WTC11 (cell line): ENCODE results near the gene KAZN. TPM values are rescaled to one million over a fixed set of nuclear protein-coding genes. Genes with fewer than 3 reads are reported as not detected.

Experiments used
- ATAC-seq: fragments of 200-7000 bp; cut with Tn5 transposase; 2 replicates; pipeline ENCODE4 v1.10.0; 2021; ENCODE audit warnings: mild to moderate bottlenecking, moderate library complexity
- CTCF ChIA-PET: fragments of 300-600 bp; sonication (Branson Sonifier 250); formaldehyde crosslinking; loops from one replicate; lab custom pipeline; 2021; ENCODE audit warnings: antibody characterized with exemption; lab: Charles Lee
- POLR2A ChIA-PET: fragments of 350-600 bp; sonication (Branson Sonifier 250); formaldehyde crosslinking; loops from one replicate; lab custom pipeline; 2021; ENCODE audit warnings: antibody characterized with exemption; lab: Charles Lee
- DNase-seq: peaks from one replicate; pipeline ENCODE4 v3.0.0; 2021; ENCODE audit warnings: low spot score
- H3K27ac Mint-ChIP-seq: 2 replicates; pipeline ENCODE4 v1.8.0; 2021; ENCODE audit warnings: mixed read lengths
- H3K27me3 Mint-ChIP-seq: 2 replicates; pipeline ENCODE4 v1.8.0; 2021; ENCODE audit warnings: low read depth, mild to moderate bottlenecking, moderate library complexity, mixed read lengths
- H3K36me3 Mint-ChIP-seq: 2 replicates; pipeline ENCODE4 v1.8.0; 2021; ENCODE audit warnings: mixed read lengths
- H3K4me1 Mint-ChIP-seq: 2 replicates; pipeline ENCODE4 v1.8.0; 2022; ENCODE audit warnings: mixed read lengths
- H3K4me3 Mint-ChIP-seq: 2 replicates; pipeline ENCODE4 v1.8.0; 2021; ENCODE audit warnings: mild to moderate bottlenecking, moderate library complexity, mixed read lengths
- H3K9me3 Mint-ChIP-seq: 2 replicates; pipeline ENCODE4 v1.8.0; 2021; ENCODE audit warnings: mixed read lengths
- CBFB ChIP-seq: sonication (generic); formaldehyde crosslinking; IDR thresholded peaks from 2 replicates; pipeline ENCODE4 v1.8.1; 2022; ENCODE audit warnings: mild to moderate bottlenecking, low read depth, missing genetic modification reagents
- CTCF ChIP-seq: fragments of 200-600 bp; IDR thresholded peaks from 2 replicates; pipeline ENCODE4 v1.8.0; 2022; ENCODE audit warnings: antibody characterized with exemption
- E2F5 ChIP-seq: sonication (generic); formaldehyde crosslinking; IDR thresholded peaks from 2 replicates; pipeline ENCODE4 v1.8.1; 2022; ENCODE audit warnings: mild to moderate bottlenecking, moderate library complexity, missing genetic modification reagents
- ETV6 ChIP-seq: sonication (generic); formaldehyde crosslinking; IDR thresholded peaks from 2 replicates; pipeline ENCODE4 v1.8.1; 2022; ENCODE audit warnings: mild to moderate bottlenecking, missing genetic modification reagents
- FOXJ3 ChIP-seq: sonication (generic); formaldehyde crosslinking; IDR thresholded peaks from 2 replicates; pipeline ENCODE4 v1.9.0; 2021; ENCODE audit warnings: missing genetic modification reagents, mild to moderate bottlenecking, borderline replicate concordance
- FOXP1 ChIP-seq: sonication (generic); formaldehyde crosslinking; IDR thresholded peaks from 2 replicates; pipeline ENCODE4 v1.8.0; 2022; ENCODE audit warnings: missing genetic modification reagents, mild to moderate bottlenecking, moderate library complexity, borderline replicate concordance
- GABPB1 ChIP-seq: sonication (generic); formaldehyde crosslinking; IDR thresholded peaks from 2 replicates; pipeline ENCODE4 v1.8.1; 2023; ENCODE audit warnings: mild to moderate bottlenecking, missing genetic modification reagents
- GTF2I ChIP-seq: fragments of 250-450 bp; sonication (Bioruptor Pico); conservative IDR thresholded peaks from 2 replicates; pipeline ENCODE4 v1.4.0; 2021; ENCODE audit warnings: mild to moderate bottlenecking
- MXD4 ChIP-seq: fragments of 250-450 bp; sonication (Bioruptor Pico); IDR thresholded peaks from 2 replicates; pipeline ENCODE4 v1.8.0; 2021; ENCODE audit warnings: mild to moderate bottlenecking, moderate library complexity, borderline replicate concordance
- NR3C1 ChIP-seq: sonication (generic); formaldehyde crosslinking; conservative IDR thresholded peaks from 2 replicates; pipeline ENCODE4 v1.8.1; 2023; ENCODE audit warnings: low read depth, mild to moderate bottlenecking, missing genetic modification reagents
- PRRX2 ChIP-seq: fragments of 250-450 bp; sonication (Bioruptor Pico); IDR thresholded peaks from 2 replicates; pipeline ENCODE4 v1.8.0; 2021; ENCODE audit warnings: mild to moderate bottlenecking
- TEAD4 ChIP-seq: sonication (generic); formaldehyde crosslinking; IDR thresholded peaks from 2 replicates; pipeline ENCODE4 v1.8.0; 2022; ENCODE audit warnings: mild to moderate bottlenecking, missing genetic modification reagents
- ZNF232 ChIP-seq: sonication (generic); formaldehyde crosslinking; IDR thresholded peaks from 2 replicates; pipeline ENCODE4 v1.8.0; 2022; ENCODE audit warnings: mild to moderate bottlenecking, missing genetic modification reagents
- ZNF396 ChIP-seq: fragments of 250-450 bp; sonication (Bioruptor Pico); IDR thresholded peaks from 2 replicates; pipeline ENCODE4 v1.8.0; 2021; ENCODE audit warnings: mild to moderate bottlenecking, moderate library complexity, borderline replicate concordance
- ZNF423 ChIP-seq: fragments of 250-450 bp; sonication (Bioruptor Pico); IDR thresholded peaks from 2 replicates; pipeline ENCODE4 v2.1.2; 2022; ENCODE audit warnings: mild to moderate bottlenecking, moderate library complexity
- total RNA-seq: library from RNA; stranded (reverse); gene quantifications from 3 replicates; pipeline ENCODE4 v1.2.3, GENCODE V29; 2021
- TF ChIP-seq, protein P1 (sequence below): sonication (generic); formaldehyde crosslinking; IDR thresholded peaks from 2 replicates; pipeline ENCODE4 v1.8.1; 2023; ENCODE audit warnings: mild to moderate bottlenecking, missing genetic modification reagents
- TF ChIP-seq, protein P2 (sequence below): sonication (generic); formaldehyde crosslinking; IDR thresholded peaks from 2 replicates; pipeline ENCODE4 v1.8.0; 2022; ENCODE audit warnings: mild to moderate bottlenecking, missing genetic modification reagents
- TF ChIP-seq, protein P3 (sequence below): sonication (generic); formaldehyde crosslinking; IDR thresholded peaks from 2 replicates; pipeline ENCODE4 v1.8.1; 2023; ENCODE audit warnings: mild to moderate bottlenecking, missing genetic modification reagents, moderate library complexity
- TF ChIP-seq, protein P4 (sequence below): fragments of 250-450 bp; sonication (Bioruptor Pico); IDR thresholded peaks from 2 replicates; pipeline ENCODE4 v2.1.2; 2022; ENCODE audit warnings: mild to moderate bottlenecking, moderate library complexity

The KAZN gene
- total RNA-seq, 1 experiment from 2014 or later: 19.9 TPM

- TF ChIP-seq ETV6 (CRISPR knock-in tag): no peak
- TF ChIP-seq ZNF396 (CRISPR knock-in tag): no peak
- TF ChIP-seq E2F5 (CRISPR knock-in tag): no peak
- TF ChIP-seq, protein P1, sequence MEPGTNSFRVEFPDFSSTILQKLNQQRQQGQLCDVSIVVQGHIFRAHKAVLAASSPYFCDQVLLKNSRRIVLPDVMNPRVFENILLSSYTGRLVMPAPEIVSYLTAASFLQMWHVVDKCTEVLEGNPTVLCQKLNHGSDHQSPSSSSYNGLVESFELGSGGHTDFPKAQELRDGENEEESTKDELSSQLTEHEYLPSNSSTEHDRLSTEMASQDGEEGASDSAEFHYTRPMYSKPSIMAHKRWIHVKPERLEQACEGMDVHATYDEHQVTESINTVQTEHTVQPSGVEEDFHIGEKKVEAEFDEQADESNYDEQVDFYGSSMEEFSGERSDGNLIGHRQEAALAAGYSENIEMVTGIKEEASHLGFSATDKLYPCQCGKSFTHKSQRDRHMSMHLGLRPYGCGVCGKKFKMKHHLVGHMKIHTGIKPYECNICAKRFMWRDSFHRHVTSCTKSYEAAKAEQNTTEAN (CRISPR knock-in tag): no peak
- no peak for TF ChIP-seq PRRX2 (CRISPR knock-in tag)
- TF ChIP-seq FOXJ3 (CRISPR knock-in tag): no peak
- TF ChIP-seq CBFB (CRISPR knock-in tag): no peak
Observed at GRCh38 chr1:15096293-15096692, 497.8 kb downstream of the KAZN start (continued).

DNA sequence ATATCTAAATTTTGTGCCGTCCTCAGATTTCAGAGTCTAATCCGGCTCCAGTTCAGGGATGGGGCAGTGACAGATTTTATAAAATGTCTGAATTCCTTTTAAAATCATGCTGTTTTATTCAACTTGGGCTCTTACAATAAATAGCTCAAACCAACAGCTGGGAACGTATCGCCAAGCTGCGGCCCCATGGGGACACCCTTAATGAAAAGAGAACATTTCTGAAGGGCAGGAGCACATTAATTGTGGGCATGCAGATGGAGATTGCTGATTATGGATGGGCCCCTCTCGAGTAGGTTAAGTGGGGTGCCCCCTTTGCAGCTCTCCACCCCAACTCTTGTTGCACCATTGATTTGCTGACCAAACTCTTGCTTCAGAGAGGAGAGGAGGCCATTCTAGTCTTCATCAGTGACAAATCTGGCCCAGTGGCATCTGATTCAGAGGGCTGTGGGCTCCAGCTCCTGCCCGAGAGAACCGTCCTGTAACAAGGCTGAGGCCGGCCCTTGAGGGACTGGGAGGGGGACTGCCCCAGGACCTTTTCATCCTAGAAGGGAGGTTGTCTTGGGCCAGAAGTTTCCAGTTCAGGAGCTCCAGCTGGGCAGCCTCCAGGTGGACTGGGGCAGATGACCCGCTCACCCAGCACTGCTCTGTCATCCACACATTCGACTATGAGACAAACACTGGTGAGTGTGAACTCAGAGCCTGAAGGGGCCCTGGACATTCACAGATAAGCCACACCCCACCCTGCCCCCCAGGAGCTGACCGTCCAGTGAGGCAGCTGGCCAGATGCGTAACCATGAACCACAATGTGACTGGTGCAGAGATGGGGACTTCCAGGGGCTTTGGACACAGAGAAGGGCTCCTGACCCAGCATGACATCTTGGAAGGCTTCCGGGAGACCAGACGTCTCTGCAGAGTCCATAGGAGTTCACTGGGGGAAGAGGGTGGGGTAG lies 500.0 kb downstream of the KAZN start:
- ChIA-PET CTCF (interaction anchor here (0.8 to 2.4 kb wide), 13 partner anchors 12 to 1461 kb away, joined by 3 to 18 read pairs (median 5); no protein-coding TSS in a partner anchor), POLR2A (no interaction called here)
- H3K27me3 Mint-ChIP-seq: peaks cover 21% of the 10 kb centered on the region
- H3K9me3 Mint-ChIP-seq: no peaks in the 10 kb centered on the region
- H3K4me3 Mint-ChIP-seq: no peak overlapping the region
- H3K4me1 Mint-ChIP-seq: peaks cover 31% of the 10 kb centered on the region
- H3K36me3 Mint-ChIP-seq: no peaks in the 10 kb centered on the region
- no peak overlapping the region for H3K27ac Mint-ChIP-seq
- DNase-seq (no peak), ATAC-seq (no peak)
- TF ChIP-seq MXD4 (CRISPR knock-in tag) (no peak), CTCF (no peak), ZNF232 (CRISPR knock-in tag) (no peak), TEAD4 (CRISPR knock-in tag) (no peak), FOXJ3 (CRISPR knock-in tag) (no peak)

GRCh38 chr1:15099441-15100120 lies 501.1 kb downstream of the KAZN start:
- DNase-seq (no peak), ATAC-seq (no peak; the same call in 1 of the 2 replicates)
- ChIA-PET POLR2A (no interaction called here), CTCF (interaction anchor here (0.6 to 2.4 kb wide), 19 partner anchors 10 to 1462 kb away, joined by 3 to 18 read pairs (median 5); no protein-coding TSS in a partner anchor)
- Mint-ChIP-seq H3K4me3 (0 out of 2 replicates have a peak overlapping the region, but pooled peaks have one; percentile 1), H3K4me1 (peaks cover 28% of the 10 kb centered on the region), H3K9me3 (no peaks in the 10 kb centered on the region), H3K36me3 (no peaks in the 10 kb centered on the region), H3K27me3 (peaks cover 25% of the 10 kb centered on the region), H3K27ac (no peak overlapping the region)
- TF ChIP-seq, protein P2, sequence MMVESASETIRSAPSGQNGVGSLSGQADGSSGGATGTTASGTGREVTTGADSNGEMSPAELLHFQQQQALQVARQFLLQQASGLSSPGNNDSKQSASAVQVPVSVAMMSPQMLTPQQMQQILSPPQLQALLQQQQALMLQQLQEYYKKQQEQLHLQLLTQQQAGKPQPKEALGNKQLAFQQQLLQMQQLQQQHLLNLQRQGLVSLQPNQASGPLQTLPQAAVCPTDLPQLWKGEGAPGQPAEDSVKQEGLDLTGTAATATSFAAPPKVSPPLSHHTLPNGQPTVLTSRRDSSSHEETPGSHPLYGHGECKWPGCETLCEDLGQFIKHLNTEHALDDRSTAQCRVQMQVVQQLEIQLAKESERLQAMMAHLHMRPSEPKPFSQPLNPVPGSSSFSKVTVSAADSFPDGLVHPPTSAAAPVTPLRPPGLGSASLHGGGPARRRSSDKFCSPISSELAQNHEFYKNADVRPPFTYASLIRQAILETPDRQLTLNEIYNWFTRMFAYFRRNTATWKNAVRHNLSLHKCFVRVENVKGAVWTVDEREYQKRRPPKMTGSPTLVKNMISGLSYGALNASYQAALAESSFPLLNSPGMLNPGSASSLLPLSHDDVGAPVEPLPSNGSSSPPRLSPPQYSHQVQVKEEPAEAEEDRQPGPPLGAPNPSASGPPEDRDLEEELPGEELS: no peak
- TF ChIP-seq, protein P3, sequence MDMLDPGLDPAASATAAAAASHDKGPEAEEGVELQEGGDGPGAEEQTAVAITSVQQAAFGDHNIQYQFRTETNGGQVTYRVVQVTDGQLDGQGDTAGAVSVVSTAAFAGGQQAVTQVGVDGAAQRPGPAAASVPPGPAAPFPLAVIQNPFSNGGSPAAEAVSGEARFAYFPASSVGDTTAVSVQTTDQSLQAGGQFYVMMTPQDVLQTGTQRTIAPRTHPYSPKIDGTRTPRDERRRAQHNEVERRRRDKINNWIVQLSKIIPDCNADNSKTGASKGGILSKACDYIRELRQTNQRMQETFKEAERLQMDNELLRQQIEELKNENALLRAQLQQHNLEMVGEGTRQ: no peak
- TF ChIP-seq GABPB1 (CRISPR knock-in tag) (no peak), NR3C1 (CRISPR knock-in tag) (no peak), CBFB (CRISPR knock-in tag) (no peak), ZNF423 (CRISPR knock-in tag) (no peak), FOXP1 (no peak), GTF2I (CRISPR knock-in tag) (no peak)
- TF ChIP-seq, protein P1 (CRISPR knock-in tag): no peak
- TF ChIP-seq, protein P4, sequence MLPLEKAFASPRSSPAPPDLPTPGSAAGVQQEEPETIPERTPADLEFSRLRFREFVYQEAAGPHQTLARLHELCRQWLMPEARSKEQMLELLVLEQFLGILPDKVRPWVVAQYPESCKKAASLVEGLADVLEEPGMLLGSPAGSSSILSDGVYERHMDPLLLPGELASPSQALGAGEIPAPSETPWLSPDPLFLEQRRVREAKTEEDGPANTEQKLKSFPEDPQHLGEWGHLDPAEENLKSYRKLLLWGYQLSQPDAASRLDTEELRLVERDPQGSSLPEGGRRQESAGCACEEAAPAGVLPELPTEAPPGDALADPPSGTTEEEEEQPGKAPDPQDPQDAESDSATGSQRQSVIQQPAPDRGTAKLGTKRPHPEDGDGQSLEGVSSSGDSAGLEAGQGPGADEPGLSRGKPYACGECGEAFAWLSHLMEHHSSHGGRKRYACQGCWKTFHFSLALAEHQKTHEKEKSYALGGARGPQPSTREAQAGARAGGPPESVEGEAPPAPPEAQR: no peak
